Measurements from ENCODE around the gene CDK1. TPM values are rescaled to one million over a fixed set of nuclear protein-coding genes. Genes with fewer than 3 reads are reported as not detected.

CDK1 gene
- total RNA-seq, 1 experiment from 2014 or later = 129 TPM

DNA sequence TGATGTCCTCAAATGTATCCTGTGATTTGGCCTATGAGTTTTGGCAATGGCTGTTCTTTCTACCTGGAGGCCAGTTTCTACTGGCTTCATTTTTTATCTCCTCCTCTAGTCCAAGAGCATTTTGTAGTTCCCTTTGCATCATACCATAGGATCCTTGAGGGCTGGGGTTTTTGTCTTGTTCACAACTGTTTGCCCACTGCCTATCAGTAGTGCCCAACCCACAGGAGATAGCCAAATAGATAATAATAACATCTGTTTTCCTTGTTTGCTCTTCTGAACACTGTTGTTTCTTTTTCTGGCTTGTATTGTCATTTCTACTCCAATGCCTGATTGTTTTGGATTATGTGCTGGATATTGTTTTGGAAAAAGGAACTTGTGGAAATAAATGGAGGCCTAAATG, 3.4 kb downstream of the CDK1 start:
- no peak overlapping the region for H2AFZ ChIP-seq (ENCODE audit: low read length)
- H3K9ac ChIP-seq (ENCODE audit: low read length) = no peak overlapping the region
- H3K4me1 ChIP-seq (ENCODE audit: low read length) = peaks cover 46% of the 10 kb centered on the region
- peaks cover 67% of the 10 kb centered on the region for H3K36me3 ChIP-seq (ENCODE audit: insufficient read depth, low read length)
- peak overlapping the region; percentile 73 for H3K4me2 ChIP-seq (ENCODE audit: low read depth, low read length, poor library complexity, severe bottlenecking)
- no peak for DNase-seq
- H4K20me1 ChIP-seq (ENCODE audit: insufficient read depth, low read depth, low read length) = no peaks in the 10 kb centered on the region
- H3K4me3 ChIP-seq (ENCODE audit: low read length) = peak overlapping the region; percentile 23; the same call in 1 of the 2 replicates
- no peaks in the 10 kb centered on the region for H3K9me3 ChIP-seq (ENCODE audit: low read length)
- no peaks in the 10 kb centered on the region for H3K9me2 ChIP-seq (replicated peaks; ENCODE audit: insufficient read depth, low read length)
- H3K27me3 ChIP-seq (ENCODE audit: low read length) = no peaks in the 10 kb centered on the region
- H3K27ac ChIP-seq (ENCODE audit: low read length) = no peak overlapping the region
- peaks cover 84% of the 10 kb centered on the region for H3K79me2 ChIP-seq (ENCODE audit: low read length)

DNA sequence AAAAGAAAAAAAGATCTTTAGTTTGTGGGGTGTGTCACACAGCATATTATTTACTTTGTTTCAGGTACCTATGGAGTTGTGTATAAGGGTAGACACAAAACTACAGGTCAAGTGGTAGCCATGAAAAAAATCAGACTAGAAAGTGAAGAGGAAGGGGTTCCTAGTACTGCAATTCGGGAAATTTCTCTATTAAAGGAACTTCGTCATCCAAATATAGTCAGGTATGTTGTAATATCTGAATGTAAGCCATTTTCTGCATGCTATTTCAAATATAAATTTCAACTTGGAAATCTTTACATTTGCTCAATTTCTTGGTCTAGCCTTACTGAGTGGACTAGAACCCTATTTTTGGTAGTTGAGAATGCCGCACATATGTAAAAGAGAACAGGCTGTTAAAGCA, 6.4 kb downstream of the CDK1 start:
- H2AFZ ChIP-seq (ENCODE audit: low read length) = no peak overlapping the region
- no peak overlapping the region for H3K27ac ChIP-seq (ENCODE audit: low read length)
- no peak overlapping the region for H3K4me3 ChIP-seq (ENCODE audit: low read length)
- no peaks in the 10 kb centered on the region for H3K27me3 ChIP-seq (ENCODE audit: low read length)
- peaks cover 65% of the 10 kb centered on the region for H3K4me1 ChIP-seq (ENCODE audit: low read length)
- H3K79me2 ChIP-seq (ENCODE audit: low read length) = peaks cover 100% of the 10 kb centered on the region
- no peak overlapping the region for H3K4me2 ChIP-seq (ENCODE audit: low read depth, low read length, poor library complexity, severe bottlenecking)
- no peaks in the 10 kb centered on the region for H3K9me3 ChIP-seq (ENCODE audit: low read length)
- peaks cover 97% of the 10 kb centered on the region for H3K36me3 ChIP-seq (ENCODE audit: insufficient read depth, low read length)
- no peak for DNase-seq
- no peaks in the 10 kb centered on the region for H4K20me1 ChIP-seq (ENCODE audit: insufficient read depth, low read depth, low read length)
- no peaks in the 10 kb centered on the region for H3K9me2 ChIP-seq (replicated peaks; ENCODE audit: insufficient read depth, low read length)
- H3K9ac ChIP-seq (ENCODE audit: low read length) = no peak overlapping the region

DNA sequence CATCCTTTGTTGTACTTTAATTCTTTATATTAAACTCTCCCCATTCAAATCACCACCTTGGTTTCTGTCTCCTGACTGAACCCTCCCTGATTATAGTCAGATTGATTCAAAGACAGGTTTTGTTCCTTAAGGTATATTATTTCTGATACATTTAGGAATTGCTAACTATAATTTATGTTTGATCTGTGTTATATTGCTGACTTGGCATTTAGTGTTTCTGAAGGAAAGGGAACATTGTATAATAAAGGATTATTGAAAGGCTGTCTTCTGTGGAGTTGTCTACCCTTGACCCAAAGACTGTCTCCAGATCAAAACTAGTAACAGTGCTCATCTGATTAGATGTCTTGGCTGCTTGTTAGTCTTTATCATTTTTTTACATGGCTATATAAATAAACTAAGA, 10.3 kb downstream of the CDK1 start:
- no peak overlapping the region for H3K4me2 ChIP-seq (ENCODE audit: low read depth, low read length, poor library complexity, severe bottlenecking)
- peaks cover 35% of the 10 kb centered on the region for H3K4me1 ChIP-seq (ENCODE audit: low read length)
- H4K20me1 ChIP-seq (ENCODE audit: insufficient read depth, low read depth, low read length) = no peaks in the 10 kb centered on the region
- no peak for DNase-seq
- peaks cover 99% of the 10 kb centered on the region for H3K79me2 ChIP-seq (ENCODE audit: low read length)
- H2AFZ ChIP-seq (ENCODE audit: low read length) = no peak overlapping the region
- no peaks in the 10 kb centered on the region for H3K9me2 ChIP-seq (replicated peaks; ENCODE audit: insufficient read depth, low read length)
- no peaks in the 10 kb centered on the region for H3K9me3 ChIP-seq (ENCODE audit: low read length)
- H3K9ac ChIP-seq (ENCODE audit: low read length) = no peak overlapping the region
- H3K36me3 ChIP-seq (ENCODE audit: insufficient read depth, low read length) = peaks cover 98% of the 10 kb centered on the region
- no peaks in the 10 kb centered on the region for H3K27me3 ChIP-seq (ENCODE audit: low read length)
- H3K27ac ChIP-seq (ENCODE audit: low read length) = no peak overlapping the region
- no peak overlapping the region for H3K4me3 ChIP-seq (ENCODE audit: low read length)

DNA sequence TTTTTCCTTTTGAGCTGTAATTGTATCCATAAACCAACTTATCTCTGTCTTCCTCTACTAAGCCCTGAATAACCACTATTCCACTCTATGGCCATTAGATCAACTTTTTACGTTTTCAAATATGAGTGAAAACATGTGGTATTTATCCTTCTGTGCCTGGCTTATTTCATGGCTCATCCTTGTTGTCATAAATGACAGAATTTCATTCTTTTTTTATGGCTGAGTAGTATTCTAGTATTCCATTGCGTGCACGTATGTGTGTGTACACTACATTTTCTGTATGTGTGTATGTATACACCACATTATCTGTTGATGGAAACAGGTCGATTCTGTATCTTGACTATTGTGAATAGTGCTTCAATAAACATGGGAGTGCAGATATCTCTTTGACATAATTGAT, 11.1 kb downstream of the CDK1 start:
- no peaks in the 10 kb centered on the region for H3K9me3 ChIP-seq (ENCODE audit: low read length)
- H3K4me1 ChIP-seq (ENCODE audit: low read length) = peaks cover 35% of the 10 kb centered on the region
- DNase-seq = no peak
- no peak overlapping the region for H3K4me2 ChIP-seq (ENCODE audit: low read depth, low read length, poor library complexity, severe bottlenecking)
- H3K79me2 ChIP-seq (ENCODE audit: low read length) = peaks cover 94% of the 10 kb centered on the region
- peaks cover 97% of the 10 kb centered on the region for H3K36me3 ChIP-seq (ENCODE audit: insufficient read depth, low read length)
- H3K9me2 ChIP-seq (replicated peaks; ENCODE audit: insufficient read depth, low read length) = no peaks in the 10 kb centered on the region
- no peaks in the 10 kb centered on the region for H4K20me1 ChIP-seq (ENCODE audit: insufficient read depth, low read depth, low read length)
- H3K27ac ChIP-seq (ENCODE audit: low read length) = no peak overlapping the region
- H3K27me3 ChIP-seq (ENCODE audit: low read length) = no peaks in the 10 kb centered on the region
- no peak overlapping the region for H3K9ac ChIP-seq (ENCODE audit: low read length)
- H3K4me3 ChIP-seq (ENCODE audit: low read length) = no peak overlapping the region
- H2AFZ ChIP-seq (ENCODE audit: low read length) = no peak overlapping the region

DNA sequence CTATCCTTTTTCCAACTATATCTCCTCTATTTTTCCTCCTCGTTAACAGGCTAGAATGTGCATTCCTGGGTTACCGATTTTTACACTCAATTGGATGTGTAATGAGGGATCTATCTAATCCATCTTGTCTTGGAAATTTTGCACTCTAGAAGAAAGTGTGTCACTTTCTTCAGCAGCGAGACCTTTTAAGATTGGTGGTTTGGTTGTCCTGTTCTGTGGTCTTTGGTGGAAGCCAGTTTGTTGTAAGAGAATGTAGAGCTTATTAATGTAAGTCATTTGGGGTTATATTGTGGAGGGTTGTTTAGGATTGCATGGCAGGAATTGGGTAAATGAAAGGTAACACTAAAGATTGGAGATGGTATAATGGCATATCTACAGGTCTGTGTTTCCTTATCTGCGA, 16.7 kb downstream of the CDK1 start:
- H3K4me2 ChIP-seq (ENCODE audit: low read depth, low read length, poor library complexity, severe bottlenecking) = no peak overlapping the region
- H3K4me1 ChIP-seq (ENCODE audit: low read length) = peaks cover 2% of the 10 kb centered on the region; the same call in 1 of the 2 replicates
- peaks cover 58% of the 10 kb centered on the region for H3K36me3 ChIP-seq (ENCODE audit: insufficient read depth, low read length)
- H2AFZ ChIP-seq (ENCODE audit: low read length) = no peak overlapping the region
- no peaks in the 10 kb centered on the region for H3K9me2 ChIP-seq (replicated peaks; ENCODE audit: insufficient read depth, low read length)
- no peaks in the 10 kb centered on the region for H3K27me3 ChIP-seq (ENCODE audit: low read length)
- H3K79me2 ChIP-seq (ENCODE audit: low read length) = peaks cover 49% of the 10 kb centered on the region
- no peak overlapping the region for H3K27ac ChIP-seq (ENCODE audit: low read length)
- H3K9ac ChIP-seq (ENCODE audit: low read length) = no peak overlapping the region
- no peaks in the 10 kb centered on the region for H3K9me3 ChIP-seq (ENCODE audit: low read length)
- no peak for DNase-seq
- no peak overlapping the region for H3K4me3 ChIP-seq (ENCODE audit: low read length)
- no peaks in the 10 kb centered on the region for H4K20me1 ChIP-seq (ENCODE audit: insufficient read depth, low read depth, low read length)

DNA sequence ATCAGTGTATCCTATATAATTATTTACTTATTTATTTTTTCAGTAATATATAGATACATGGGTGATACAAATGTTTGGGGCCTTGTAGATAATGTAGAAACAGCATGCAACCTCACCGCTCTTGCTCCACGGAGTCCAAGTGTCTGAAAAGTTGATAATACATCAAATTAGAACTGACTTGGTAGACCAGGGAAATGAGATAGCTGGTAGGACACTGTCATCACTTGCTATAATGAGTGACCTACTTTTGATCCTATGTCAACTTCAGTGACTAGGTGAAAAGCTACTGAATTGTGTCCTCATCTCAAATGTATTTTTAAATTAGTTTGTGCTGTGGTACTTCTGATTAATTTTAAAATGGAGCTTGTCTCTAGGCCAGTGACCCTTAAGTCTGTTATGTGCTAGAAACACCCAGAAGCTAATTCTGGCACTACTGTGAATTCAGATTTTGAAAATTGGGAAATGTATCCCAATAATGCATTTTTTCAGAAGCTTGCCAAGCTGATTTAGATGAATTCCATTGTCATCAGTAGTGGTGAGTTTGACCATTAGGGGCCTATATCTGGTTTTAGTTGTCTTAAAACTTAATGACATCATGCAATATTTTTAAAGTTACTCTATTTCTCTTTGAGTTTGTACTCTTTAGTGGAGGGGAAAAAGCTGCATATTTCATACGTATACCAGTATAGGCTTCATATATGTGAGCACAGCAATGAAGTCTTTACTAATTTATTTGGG, 17.4 kb downstream of the CDK1 start:
- no peak for DNase-seq
- H3K9me3 ChIP-seq (ENCODE audit: low read length) = no peaks in the 10 kb centered on the region
- peaks cover 42% of the 10 kb centered on the region for H3K79me2 ChIP-seq (ENCODE audit: low read length)
- no peak overlapping the region for H2AFZ ChIP-seq (ENCODE audit: low read length)
- H3K4me3 ChIP-seq (ENCODE audit: low read length) = no peak overlapping the region
- H3K9ac ChIP-seq (ENCODE audit: low read length) = no peak overlapping the region
- H3K4me2 ChIP-seq (ENCODE audit: low read depth, low read length, poor library complexity, severe bottlenecking) = no peak overlapping the region
- H3K27me3 ChIP-seq (ENCODE audit: low read length) = no peaks in the 10 kb centered on the region
- H3K27ac ChIP-seq (ENCODE audit: low read length) = no peak overlapping the region
- H4K20me1 ChIP-seq (ENCODE audit: insufficient read depth, low read depth, low read length) = no peaks in the 10 kb centered on the region
- H3K36me3 ChIP-seq (ENCODE audit: insufficient read depth, low read length) = peaks cover 53% of the 10 kb centered on the region
- H3K9me2 ChIP-seq (replicated peaks; ENCODE audit: insufficient read depth, low read length) = no peaks in the 10 kb centered on the region
- H3K4me1 ChIP-seq (ENCODE audit: low read length) = no peaks in the 10 kb centered on the region

DNA sequence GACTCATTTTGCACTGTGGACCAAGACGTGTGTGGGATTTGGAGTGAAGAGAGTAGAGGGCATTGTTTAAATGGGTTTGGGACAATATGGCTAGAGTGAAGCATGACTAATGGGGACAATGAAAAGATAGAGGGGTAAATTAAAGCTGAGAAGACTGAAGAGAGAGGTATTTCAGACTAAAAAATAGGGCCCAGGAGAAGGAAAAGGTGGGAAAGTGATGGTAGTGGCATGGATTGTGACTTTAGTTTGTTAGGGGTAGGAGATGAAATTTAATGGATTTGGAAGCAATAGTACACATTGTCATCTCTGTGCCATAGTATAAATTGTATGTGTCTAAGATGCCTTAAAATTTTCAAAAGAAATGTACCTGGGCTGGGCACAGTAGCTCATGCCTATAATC, 18.2 kb downstream of the CDK1 start:
- no peak overlapping the region for H2AFZ ChIP-seq (ENCODE audit: low read length)
- no peaks in the 10 kb centered on the region for H3K9me2 ChIP-seq (replicated peaks; ENCODE audit: insufficient read depth, low read length)
- H3K4me2 ChIP-seq (ENCODE audit: low read depth, low read length, poor library complexity, severe bottlenecking) = no peak overlapping the region
- DNase-seq = no peak
- H3K4me3 ChIP-seq (ENCODE audit: low read length) = no peak overlapping the region
- peaks cover 47% of the 10 kb centered on the region for H3K36me3 ChIP-seq (ENCODE audit: insufficient read depth, low read length)
- no peak overlapping the region for H3K9ac ChIP-seq (ENCODE audit: low read length)
- H3K9me3 ChIP-seq (ENCODE audit: low read length) = no peaks in the 10 kb centered on the region
- peaks cover 34% of the 10 kb centered on the region for H3K79me2 ChIP-seq (ENCODE audit: low read length)
- H4K20me1 ChIP-seq (ENCODE audit: insufficient read depth, low read depth, low read length) = no peaks in the 10 kb centered on the region
- H3K4me1 ChIP-seq (ENCODE audit: low read length) = no peaks in the 10 kb centered on the region
- H3K27me3 ChIP-seq (ENCODE audit: low read length) = no peaks in the 10 kb centered on the region
- H3K27ac ChIP-seq (ENCODE audit: low read length) = no peak overlapping the region

DNA sequence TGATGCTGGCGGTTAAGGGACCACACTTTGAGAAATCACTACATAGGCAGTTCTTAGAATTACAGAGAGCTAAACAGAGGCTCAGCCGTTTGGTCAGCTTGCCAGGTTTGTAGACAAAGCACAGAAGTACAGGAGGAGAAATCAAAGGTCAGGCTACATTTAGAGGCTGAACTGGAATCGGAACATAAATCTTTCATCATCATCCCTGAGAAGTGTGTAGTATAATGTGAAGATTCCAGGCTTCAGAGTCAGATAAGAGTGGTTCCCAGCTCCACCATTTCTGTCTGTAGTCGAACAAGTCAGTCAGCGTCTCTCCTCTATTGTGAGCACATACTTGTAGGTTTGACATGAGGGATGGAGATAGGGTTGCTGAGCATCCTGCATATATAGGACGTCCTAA, 18.9 kb downstream of the CDK1 start:
- no peaks in the 10 kb centered on the region for H3K9me3 ChIP-seq (ENCODE audit: low read length)
- no peak overlapping the region for H2AFZ ChIP-seq (ENCODE audit: low read length)
- no peak overlapping the region for H3K9ac ChIP-seq (ENCODE audit: low read length)
- H3K4me2 ChIP-seq (ENCODE audit: low read depth, low read length, poor library complexity, severe bottlenecking) = no peak overlapping the region
- no peak overlapping the region for H3K27ac ChIP-seq (ENCODE audit: low read length)
- H3K36me3 ChIP-seq (ENCODE audit: insufficient read depth, low read length) = peaks cover 40% of the 10 kb centered on the region
- H3K4me1 ChIP-seq (ENCODE audit: low read length) = no peaks in the 10 kb centered on the region
- peaks cover 27% of the 10 kb centered on the region for H3K79me2 ChIP-seq (ENCODE audit: low read length)
- H3K27me3 ChIP-seq (ENCODE audit: low read length) = no peaks in the 10 kb centered on the region
- no peaks in the 10 kb centered on the region for H3K9me2 ChIP-seq (replicated peaks; ENCODE audit: insufficient read depth, low read length)
- DNase-seq = no peak
- H3K4me3 ChIP-seq (ENCODE audit: low read length) = no peak overlapping the region
- no peaks in the 10 kb centered on the region for H4K20me1 ChIP-seq (ENCODE audit: insufficient read depth, low read depth, low read length)
